Neural cell (in vitro differentiated cells): ENCODE data around the gene PPM1H.

ENCODE experiments used
- CTCF ChIP-seq: fragments of 450-650 bp; IDR thresholded peaks from 2 replicates; pipeline ENCODE4 v1.5.1; 2014; ENCODE audit warnings: antibody characterized with exemption, mild to moderate bottlenecking, moderate library complexity; ENCODE audit not compliant: poor library complexity, severe bottlenecking
- EP300 ChIP-seq: fragments of 450-650 bp; conservative IDR thresholded peaks from 2 replicates; pipeline ENCODE4 v1.6.1; 2014; ENCODE audit warnings: antibody characterized with exemption, mild to moderate bottlenecking, moderate library complexity; ENCODE audit not compliant: poor library complexity, severe bottlenecking
- EZH2 ChIP-seq: fragments of 200-600, 300-800 bp; shearing (Covaris generic), sonication (generic); IDR thresholded peaks from 2 replicates; pipeline ENCODE4 v1.6.1; 2014; ENCODE audit warnings: antibody characterized with exemption, low read length, borderline replicate concordance, mild to moderate bottlenecking; ENCODE audit not compliant: insufficient read depth, poor library complexity, severe bottlenecking
- MXI1 ChIP-seq: fragments of 450-650 bp; conservative IDR thresholded peaks from 2 replicates; pipeline ENCODE4 v1.6.1; 2014; ENCODE audit warnings: antibody characterized with exemption, mild to moderate bottlenecking; ENCODE audit not compliant: poor library complexity, severe bottlenecking
- POLR2AphosphoS5 ChIP-seq: IDR thresholded peaks from 2 replicates; pipeline ENCODE4 v1.6.1; 2012
- RAD21 ChIP-seq: fragments of 450-650 bp; conservative IDR thresholded peaks from 2 replicates; pipeline ENCODE4 v1.6.1; 2014; ENCODE audit warnings: antibody characterized with exemption, mild to moderate bottlenecking, moderate library complexity
- REST ChIP-seq: IDR thresholded peaks from 2 replicates; pipeline ENCODE4 v1.6.1; 2012; ENCODE audit warnings: borderline replicate concordance
- SMC3 ChIP-seq: fragments of 450-650 bp; conservative IDR thresholded peaks from 2 replicates; pipeline ENCODE4 v1.6.1; 2014; ENCODE audit warnings: antibody characterized with exemption, mild to moderate bottlenecking, moderate library complexity; ENCODE audit not compliant: poor library complexity
- TAF1 ChIP-seq: IDR thresholded peaks from 2 replicates; pipeline ENCODE4 v1.6.1; 2012; ENCODE audit warnings: low read depth

GRCh38 chr12:62731055-62731820, 203.7 kb downstream of the PPM1H start:
- TF ChIP-seq CTCF (no peak), MXI1 (no peak), EP300 (no peak), REST (no peak), TAF1 (no peak), EZH2 (no peak), RAD21 (no peak), POLR2AphosphoS5 (no peak), SMC3 (no peak)
